Measurements from ENCODE around the gene FAM107B. TPM values are rescaled to one million over a fixed set of nuclear protein-coding genes. Genes with fewer than 3 reads are reported as not detected.

Gene FAM107B
- total RNA-seq, 4 donors from 2014 or later = 24.1 to 69.7 (median 43.2) TPM

GRCh38 chr10:14513123-14513522 is 261.6 kb downstream of the FAM107B start:
- Histone ChIP-seq H3K36me3 (no peaks in the 10 kb centered on the region), H3K27ac (no peak overlapping the region), H3K4me1 (no peaks in the 10 kb centered on the region), H3K9me3 (no peaks in the 10 kb centered on the region), H3K27me3 (no peaks in the 10 kb centered on the region), H3K4me3 (no peak overlapping the region)
- TF ChIP-seq CTCF (IDR thresholded peaks at IDR 0.05) = no peak
- TF ChIP-seq POLR2A (IDR thresholded peaks at IDR 0.05) = no peak
- no peak for DNase-seq
- intact Hi-C loops (cut with DNase I; ENCODE audit: low total_unique reads) = no loop called here

- TF ChIP-seq CTCF (IDR thresholded peaks at IDR 0.05) = no peak
- no peak for TF ChIP-seq POLR2A (IDR thresholded peaks at IDR 0.05)
- Histone ChIP-seq H3K9me3 (no peaks in the 10 kb centered on the region), H3K4me3 (no peak overlapping the region), H3K27ac (no peak overlapping the region), H3K27me3 (no peaks in the 10 kb centered on the region), H3K4me1 (no peaks in the 10 kb centered on the region), H3K36me3 (no peaks in the 10 kb centered on the region)
- intact Hi-C loops (cut with DNase I; ENCODE audit: low total_unique reads) = no loop called here
- DNase-seq = no peak
These were observed 264.4 kb downstream of the FAM107B start for GRCh38 chr10:14510346-14510745.

GRCh38 chr10:14508725-14509124 is 266.0 kb downstream of the FAM107B start:
- H3K9me3 ChIP-seq = no peaks in the 10 kb centered on the region
- TF ChIP-seq POLR2A (IDR thresholded peaks at IDR 0.05) (no peak), CTCF (IDR thresholded peaks at IDR 0.05) (no peak)
- no peak overlapping the region for H3K4me3 ChIP-seq
- H3K27me3 ChIP-seq = no peaks in the 10 kb centered on the region
- DNase-seq = peak in 1 of 2 donors; percentile 23
- no peaks in the 10 kb centered on the region for H3K4me1 ChIP-seq
- intact Hi-C loops (cut with DNase I; ENCODE audit: low total_unique reads) = no loop called here
- H3K27ac ChIP-seq = no peak overlapping the region
- H3K36me3 ChIP-seq = no peaks in the 10 kb centered on the region

GRCh38 chr10:14507781-14508180 is 266.9 kb downstream of the FAM107B start:
- H3K4me3 ChIP-seq = no peak overlapping the region
- H3K27me3 ChIP-seq = no peaks in the 10 kb centered on the region
- no peaks in the 10 kb centered on the region for H3K9me3 ChIP-seq
- no peaks in the 10 kb centered on the region for H3K4me1 ChIP-seq
- DNase-seq = no peak
- H3K27ac ChIP-seq = no peak overlapping the region
- TF ChIP-seq CTCF (IDR thresholded peaks at IDR 0.05) (no peak), POLR2A (IDR thresholded peaks at IDR 0.05) (no peak)
- H3K36me3 ChIP-seq = no peaks in the 10 kb centered on the region
- intact Hi-C loops (cut with DNase I; ENCODE audit: low total_unique reads) = no loop called here

- Histone ChIP-seq H3K9me3 (no peaks in the 10 kb centered on the region), H3K27ac (no peak overlapping the region), H3K4me3 (no peak overlapping the region), H3K36me3 (no peaks in the 10 kb centered on the region), H3K27me3 (no peaks in the 10 kb centered on the region), H3K4me1 (no peaks in the 10 kb centered on the region)
- TF ChIP-seq POLR2A (IDR thresholded peaks at IDR 0.05) (no peak), CTCF (IDR thresholded peaks at IDR 0.05) (no peak)
- intact Hi-C loops (cut with DNase I; ENCODE audit: low total_unique reads) = no loop called here
- DNase-seq = no peak
These were observed 267.5 kb downstream of the FAM107B start for GRCh38 chr10:14507176-14507575.

All from uterus (tissue), 4 donors.